NCI-H748 (cell line): ENCODE data around the gene CEPT1.

Experiments
- DNase-seq: peaks from one replicate; lab custom pipeline; 2025; ENCODE audit not compliant: unreplicated experiment; lab: John Stamatoyannopoulos, UW

Gene CEPT1

GRCh38 chr1:111145963-111146768 lies 6.1 kb downstream of the CEPT1 start:
- DNase-seq, result no peak

DNA sequence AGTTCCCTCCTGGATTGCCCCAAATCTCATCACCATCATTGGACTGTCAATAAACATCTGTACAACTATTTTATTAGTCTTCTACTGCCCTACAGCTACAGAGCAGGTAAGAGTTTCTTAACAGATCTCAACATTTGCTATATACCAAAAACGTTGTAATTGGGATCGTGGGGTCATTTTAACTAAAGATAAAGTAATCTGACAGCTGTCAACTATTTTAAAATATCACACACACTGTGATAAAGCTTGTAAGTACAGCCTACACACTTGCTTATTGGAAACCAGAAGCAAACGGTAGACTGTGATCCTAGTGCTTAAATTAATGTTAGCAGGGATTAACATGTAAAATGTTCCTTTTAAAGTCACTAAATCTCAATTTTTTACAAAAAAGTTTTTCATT lies 7.9 kb downstream of the CEPT1 start:
- no peak for DNase-seq

GRCh38 chr1:111148376-111148881 lies 8.4 kb downstream of the CEPT1 start:
- no peak for DNase-seq

GRCh38 chr1:111151838-111152237 lies 11.8 kb downstream of the CEPT1 start:
- DNase-seq, result no peak

DNA sequence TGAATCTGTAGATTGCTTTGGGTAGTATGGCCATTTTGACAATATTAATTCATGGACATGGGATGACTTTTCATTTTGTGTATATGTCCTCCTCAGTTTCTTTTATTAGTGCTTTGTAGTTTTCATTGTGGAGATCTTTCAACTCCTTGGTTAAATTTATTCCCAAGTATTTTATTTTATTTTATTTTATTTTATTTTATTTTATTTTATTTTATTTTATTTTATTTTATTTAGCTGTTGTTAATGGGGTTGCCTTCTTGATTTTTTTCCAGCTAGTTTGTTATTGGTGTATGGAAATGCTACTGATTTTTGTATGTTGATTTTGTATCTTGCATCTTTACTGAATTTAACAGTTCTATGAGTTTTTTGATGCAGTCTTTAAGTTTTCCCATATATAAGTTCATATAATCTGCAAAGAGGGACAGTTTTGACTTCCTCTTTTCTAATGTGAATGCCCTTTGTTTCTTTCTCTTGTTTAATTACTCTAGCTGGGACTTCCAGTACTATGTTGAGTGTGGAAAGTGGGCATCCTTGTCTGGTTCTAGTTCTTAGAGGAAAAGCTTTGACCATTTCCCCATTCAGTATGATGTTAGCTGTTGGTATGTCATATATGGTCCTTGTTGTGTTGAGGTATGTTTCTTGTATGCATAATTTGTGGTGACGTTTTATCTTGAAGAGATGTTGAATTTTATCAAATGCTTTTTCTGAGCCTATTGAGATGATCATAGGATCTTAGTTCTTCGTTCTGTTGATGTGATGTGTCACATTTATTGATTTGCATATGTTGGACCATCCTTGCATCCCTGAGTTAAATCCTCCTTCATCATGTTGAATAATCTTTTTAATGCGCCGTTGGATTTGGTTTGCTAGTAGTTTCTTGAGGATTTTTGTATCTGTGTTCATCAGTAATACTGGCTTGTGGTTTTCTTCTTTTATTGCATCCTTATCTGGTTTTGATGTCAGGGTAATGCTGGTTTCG lies 14.3 kb downstream of the CEPT1 start:
- no peak for DNase-seq

DNA sequence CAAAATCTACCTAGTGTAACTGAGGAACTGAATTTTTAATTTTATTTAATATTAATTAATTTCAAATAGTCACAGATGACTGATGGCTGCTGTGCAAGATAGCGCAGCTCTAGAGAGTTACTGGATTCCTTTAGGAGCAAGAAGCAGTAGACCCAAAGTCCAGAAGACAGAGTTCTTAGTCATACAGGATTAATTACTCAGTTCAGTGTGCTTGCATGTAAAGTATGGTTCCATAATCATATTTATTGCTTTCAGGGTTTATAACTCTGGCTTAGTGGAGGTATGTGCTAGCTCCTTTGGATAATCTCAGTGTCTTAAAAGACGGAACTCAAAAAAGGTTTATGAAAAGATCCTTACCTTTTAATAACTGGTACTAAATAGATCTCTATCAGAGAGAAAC lies 17.4 kb downstream of the CEPT1 start:
- DNase-seq, result no peak

DNA sequence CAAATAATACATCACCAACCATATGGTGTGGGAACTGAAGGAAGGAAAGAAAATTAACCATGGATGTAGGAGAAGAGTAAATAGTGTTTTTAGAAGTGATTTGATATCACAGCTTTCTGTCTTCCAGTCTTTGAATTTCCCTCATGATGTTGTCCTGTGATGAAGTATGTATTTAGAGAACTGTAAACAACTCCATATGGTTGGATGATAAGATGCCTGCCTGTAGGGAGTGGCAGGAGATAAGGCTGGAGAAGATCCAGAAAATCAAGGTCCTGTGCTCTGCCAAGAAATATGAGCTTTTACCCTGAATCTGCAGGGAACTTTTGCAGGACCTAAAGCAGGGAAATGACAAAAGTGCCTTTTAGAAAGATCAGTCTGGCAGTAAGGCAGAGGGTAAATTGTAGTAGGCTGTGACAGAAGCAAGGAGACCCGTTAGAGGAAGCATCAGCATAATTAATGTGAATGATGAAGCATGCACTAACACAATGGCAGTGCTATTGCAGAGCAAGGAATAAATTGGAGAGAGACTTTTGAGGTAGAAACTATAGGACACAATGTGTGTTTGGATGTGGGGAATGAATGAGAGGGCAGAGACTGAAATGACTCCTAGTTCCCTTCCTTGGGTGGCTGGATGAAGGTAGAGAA lies 21.9 kb downstream of the CEPT1 start:
- DNase-seq, result no peak

- no peak for DNase-seq
These were observed 22.5 kb downstream of the CEPT1 start for GRCh38 chr1:111162488-111162880.

- no peak for DNase-seq
These were observed 23.3 kb downstream of the CEPT1 start for GRCh38 chr1:111163363-111163762.

- no peak for DNase-seq
These were observed 24.1 kb downstream of the CEPT1 start for GRCh38 chr1:111164151-111164550.

DNA sequence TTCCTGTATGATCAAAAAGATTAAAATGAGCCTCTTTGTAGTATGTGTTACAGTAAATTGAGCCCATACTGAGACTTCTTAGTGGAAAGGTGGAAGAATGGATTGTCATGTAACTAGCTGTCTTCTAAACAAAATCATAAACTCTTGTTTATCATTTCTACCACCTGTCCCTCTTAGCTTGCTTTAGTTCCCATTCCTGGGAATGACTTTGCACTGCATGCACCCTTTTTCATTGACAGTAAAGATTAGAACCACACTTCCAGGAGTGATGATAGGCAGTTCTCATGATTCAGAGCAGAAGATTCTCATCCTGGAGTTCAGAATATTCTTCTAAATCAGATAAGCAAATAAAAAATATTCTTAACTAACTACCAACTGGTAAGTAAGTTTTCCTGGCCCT lies 32.4 kb downstream of the CEPT1 start:
- DNase-seq, result no peak

GRCh38 chr1:111174070-111174469 lies 34.0 kb downstream of the CEPT1 start:
- no peak for DNase-seq

DNA sequence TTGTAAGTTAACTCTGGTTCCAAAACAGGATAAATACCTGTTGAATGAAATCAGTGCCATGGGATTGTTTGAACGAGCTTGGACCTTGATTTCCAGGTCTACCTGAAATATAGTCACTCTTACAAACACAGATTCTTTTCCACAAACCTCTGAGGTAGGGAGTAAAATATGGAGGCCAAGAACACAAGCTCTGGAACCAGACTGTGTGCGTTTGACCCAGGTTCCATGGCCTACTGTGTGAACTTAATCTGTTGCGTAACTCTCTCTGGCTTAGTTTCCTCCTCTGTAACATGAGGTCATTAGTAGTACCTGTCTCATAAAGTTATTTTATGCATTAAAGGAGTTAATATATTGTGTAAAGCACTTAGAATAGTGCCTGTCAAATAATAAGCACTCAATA lies 35.3 kb downstream of the CEPT1 start:
- DNase-seq, result no peak

GRCh38 chr1:111176678-111177077 lies 36.7 kb downstream of the CEPT1 start:
- no peak for DNase-seq

DNA sequence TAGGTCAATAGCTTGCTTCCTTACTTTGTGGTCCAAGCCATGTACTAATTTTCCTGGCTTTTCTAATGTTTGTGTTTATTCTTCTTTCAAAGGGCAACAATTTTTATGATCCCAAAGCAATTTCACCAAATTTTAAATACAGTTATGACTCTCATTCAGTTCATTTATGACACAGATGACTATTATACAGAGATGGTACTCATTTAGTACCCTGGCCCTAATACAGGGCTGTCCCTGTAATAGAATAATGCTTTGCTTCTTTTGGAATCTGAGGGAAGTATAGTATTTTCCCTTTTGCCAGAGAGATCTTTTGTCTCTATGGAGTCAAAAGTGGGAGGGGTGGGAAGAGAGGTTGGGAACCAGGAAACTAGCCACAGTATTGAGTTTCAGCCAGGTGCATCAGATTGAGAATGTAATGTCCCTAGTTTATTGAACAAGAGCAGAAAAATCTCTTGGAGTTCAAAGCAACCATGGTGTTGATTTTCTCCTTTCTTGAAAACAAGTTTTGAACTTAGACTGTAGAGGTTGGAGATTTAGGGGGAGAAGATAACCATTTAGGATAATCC lies 40.0 kb downstream of the CEPT1 start:
- no peak for DNase-seq

DNA sequence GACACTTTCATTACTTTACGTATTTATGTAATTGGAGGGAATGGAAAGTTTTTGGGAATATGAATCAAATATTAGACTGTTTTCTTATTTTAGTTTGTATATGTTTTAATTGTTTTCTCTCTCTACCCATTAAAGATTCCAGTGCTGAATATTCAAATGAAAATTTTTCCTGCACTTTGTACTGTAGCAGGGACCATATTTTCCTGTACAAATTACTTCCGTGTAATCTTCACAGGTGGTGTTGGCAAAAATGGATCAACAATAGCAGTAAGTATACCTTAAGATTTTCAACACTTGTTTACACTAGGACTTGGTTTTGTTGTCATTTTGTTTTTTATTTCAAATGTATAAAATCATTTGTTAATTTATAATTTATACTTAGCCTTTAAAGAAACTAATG lies 42.0 kb downstream of the CEPT1 start:
- no peak for DNase-seq

DNA sequence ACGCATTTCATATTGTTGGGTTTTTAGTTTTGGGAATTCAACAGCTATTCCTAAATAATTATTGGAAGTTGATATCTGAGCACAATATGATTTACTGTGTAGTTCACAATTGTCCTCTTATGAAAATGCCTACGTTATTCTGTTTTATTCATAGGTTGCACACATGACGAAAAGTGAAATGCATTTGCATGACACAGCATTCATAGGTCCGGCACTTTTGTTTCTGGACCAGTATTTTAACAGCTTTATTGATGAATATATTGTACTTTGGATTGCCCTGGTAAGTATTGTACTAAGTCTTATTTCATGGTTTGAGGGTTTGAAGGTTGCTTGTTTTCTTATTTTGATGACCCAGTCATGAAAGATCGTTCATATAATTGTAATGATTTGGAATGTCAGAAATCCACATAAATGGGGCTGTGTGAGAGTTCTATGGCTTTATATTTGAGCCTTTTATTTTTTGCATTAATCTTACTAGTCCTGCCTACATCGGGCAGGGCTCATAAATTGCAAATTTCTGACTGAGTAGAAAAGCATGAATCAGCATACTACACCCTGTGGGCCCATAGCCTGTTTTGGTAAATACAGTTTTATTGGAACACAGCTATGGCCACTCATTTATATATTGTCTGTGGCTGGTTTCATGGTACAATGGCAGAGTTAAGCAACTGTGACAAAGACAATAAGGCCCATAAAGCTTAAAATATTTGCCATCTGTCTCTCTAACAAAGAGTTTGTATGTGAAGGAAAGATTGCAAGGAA lies 43.5 kb downstream of the CEPT1 start:
- DNase-seq, result no peak

GRCh38 chr1:111184663-111185062 lies 44.6 kb downstream of the CEPT1 start:
- DNase-seq, result no peak

DNA sequence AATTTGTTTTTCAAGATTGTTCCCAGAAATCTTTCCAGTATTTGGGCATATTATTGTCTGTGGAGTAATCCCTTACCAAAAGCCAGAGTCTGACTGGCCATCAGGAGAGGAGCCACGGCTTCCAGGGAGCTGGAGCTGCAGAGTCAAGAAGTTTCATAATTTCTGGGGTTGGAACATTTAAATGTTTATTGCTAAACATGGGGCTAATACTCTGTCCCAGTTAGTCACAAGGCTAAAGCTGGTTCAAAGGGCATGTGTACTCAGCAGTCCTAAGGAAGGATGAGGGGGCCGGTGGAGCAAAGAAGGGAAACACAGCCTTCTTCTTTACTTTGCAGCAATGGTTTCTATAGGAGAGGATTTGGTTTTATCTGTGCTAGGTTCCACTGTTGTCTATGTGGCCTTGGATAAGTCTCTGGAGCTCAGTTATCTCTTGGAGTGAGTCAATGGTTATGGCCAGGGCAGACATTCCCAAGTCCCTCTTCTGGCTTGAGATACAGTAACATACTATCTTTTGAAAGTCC lies 51.0 kb downstream of the CEPT1 start:
- no peak for DNase-seq

DNA sequence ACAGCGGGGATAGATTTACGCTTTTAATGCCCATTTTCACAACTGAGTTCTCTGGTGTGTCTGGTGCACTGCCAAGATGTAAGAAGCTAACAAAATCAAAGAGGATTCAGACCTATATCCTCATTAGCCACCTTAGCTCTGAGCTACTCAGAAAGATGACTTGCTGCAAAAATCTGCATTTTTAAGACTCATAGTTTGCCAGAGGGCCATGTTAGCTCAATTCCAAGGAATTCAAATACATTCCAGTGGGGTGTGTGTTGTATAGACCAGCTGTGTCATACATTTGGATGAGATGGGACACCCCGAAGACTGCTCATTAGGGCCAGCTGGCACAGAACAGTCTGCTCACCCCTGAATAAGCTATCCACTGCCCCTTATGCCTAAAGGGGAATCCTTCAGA lies 51.5 kb downstream of the CEPT1 start:
- DNase-seq, result no peak
